AG10803 (cell line): ENCODE measurements around the gene GPR17.
A peak's percentile ranks its signal among the peaks of the same experiment; 100 is the strongest.

Experiments used
- DNase-seq: peaks from one replicate; pipeline ENCODE4 v3.0.0; 2010; ENCODE audit warnings: low read depth
- H3K4me3 ChIP-seq: 2 replicates; pipeline ENCODE4 v1.5.1; 2011; ENCODE audit warnings: mild to moderate bottlenecking, low read length, control low read depth
- TF ChIP-seq, protein P1 (sequence below): conservative IDR thresholded peaks from 2 replicates; pipeline ENCODE4 v1.5.1; 2011; ENCODE audit warnings: mild to moderate bottlenecking, low read length, control low read depth, inconsistent platforms

The GPR17 gene

DNA sequence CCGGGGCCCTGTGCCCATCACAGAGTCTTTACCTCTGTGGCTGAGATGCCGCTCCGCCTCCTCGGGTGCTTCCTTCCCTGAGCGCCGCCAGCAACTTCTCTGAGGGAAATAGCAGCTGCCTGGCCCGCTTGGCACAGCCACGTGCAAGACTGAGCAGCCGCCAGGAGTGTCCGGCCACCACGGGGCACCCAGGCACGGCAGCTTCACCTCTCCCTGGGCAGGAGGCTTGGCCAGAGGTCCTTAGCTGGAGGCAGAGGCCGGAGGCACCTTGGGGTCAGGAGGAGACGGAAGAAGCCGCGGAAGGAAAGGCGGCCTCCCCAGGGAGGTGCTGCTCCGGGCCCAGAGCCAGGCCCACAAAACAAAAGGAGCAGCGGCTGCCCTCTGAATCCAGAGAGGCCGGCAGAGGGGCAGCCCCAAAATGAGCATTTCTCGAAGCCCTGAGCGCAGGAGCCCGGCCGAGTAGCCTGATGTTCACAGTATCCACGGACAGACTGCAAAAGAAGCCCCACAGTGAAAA lies 35.4 kb downstream of the GPR17 start:
- no peak overlapping the region for H3K4me3 ChIP-seq
- TF ChIP-seq, protein P1, sequence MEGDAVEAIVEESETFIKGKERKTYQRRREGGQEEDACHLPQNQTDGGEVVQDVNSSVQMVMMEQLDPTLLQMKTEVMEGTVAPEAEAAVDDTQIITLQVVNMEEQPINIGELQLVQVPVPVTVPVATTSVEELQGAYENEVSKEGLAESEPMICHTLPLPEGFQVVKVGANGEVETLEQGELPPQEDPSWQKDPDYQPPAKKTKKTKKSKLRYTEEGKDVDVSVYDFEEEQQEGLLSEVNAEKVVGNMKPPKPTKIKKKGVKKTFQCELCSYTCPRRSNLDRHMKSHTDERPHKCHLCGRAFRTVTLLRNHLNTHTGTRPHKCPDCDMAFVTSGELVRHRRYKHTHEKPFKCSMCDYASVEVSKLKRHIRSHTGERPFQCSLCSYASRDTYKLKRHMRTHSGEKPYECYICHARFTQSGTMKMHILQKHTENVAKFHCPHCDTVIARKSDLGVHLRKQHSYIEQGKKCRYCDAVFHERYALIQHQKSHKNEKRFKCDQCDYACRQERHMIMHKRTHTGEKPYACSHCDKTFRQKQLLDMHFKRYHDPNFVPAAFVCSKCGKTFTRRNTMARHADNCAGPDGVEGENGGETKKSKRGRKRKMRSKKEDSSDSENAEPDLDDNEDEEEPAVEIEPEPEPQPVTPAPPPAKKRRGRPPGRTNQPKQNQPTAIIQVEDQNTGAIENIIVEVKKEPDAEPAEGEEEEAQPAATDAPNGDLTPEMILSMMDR: no peak
- DNase-seq: no peak

DNA sequence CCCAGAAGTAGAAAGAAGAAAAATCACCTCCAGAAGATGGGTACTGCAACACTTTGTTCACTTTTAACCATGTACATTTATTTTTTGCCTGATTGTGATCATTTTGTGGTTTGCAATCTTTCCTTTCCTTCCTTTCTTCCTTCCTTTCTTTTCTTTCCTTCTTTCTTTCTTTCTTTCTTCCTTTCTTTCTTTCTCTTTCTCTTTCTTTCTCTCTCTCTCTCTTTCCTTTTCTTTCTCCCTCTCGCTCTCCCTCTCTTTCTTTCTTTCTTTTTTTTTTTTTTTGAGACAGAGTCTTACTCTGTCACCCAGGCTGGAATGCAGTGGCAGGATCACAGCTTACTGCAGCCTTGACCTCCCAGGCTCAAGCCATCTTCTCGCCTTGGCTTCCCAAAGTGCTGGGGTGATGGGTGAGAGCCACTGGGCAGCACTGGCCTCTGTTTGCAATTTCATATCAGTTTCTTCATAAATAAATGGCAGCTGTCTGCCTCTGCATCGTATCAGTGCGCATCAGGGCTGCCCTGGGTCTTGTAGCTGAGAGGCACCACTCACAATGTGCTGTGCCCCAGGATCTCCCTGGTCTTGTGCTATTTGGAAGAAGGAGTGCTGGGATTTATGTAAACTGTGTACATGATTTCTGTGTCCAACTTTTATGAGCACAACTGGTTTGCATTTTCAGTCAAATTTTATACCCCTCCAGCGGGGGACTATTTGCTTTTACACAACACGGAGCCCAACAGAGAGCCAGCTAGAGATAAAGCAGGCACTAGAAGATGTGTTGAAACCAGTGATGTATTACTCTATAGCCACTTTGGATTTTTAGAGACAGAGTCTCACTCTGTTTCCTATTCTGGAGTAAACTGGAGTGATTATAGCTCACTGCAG lies 36.3 kb downstream of the GPR17 start:
- TF ChIP-seq, protein P1: no peak
- DNase-seq: no peak
- no peak overlapping the region for H3K4me3 ChIP-seq

DNA sequence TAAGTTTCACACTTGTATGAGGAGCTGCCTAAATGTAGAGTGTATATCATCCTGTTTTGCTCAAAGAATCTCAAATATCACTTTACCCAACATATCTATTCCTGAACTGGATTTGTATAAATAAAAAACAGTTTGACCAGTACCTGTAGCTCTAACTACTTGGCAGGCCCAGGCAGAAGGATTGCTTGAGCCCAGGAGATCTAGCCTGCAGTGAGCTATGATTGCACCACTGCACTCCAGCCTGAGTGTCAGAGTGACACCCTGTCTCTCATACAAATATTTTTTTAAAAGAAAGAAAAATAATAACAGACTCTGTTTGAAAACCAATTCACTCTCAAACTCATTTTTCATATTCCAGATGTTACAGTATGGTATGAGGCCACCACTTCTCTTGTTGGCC lies 37.1 kb downstream of the GPR17 start:
- H3K4me3 ChIP-seq: no peak overlapping the region
- DNase-seq: no peak
- TF ChIP-seq, protein P1: no peak

DNA sequence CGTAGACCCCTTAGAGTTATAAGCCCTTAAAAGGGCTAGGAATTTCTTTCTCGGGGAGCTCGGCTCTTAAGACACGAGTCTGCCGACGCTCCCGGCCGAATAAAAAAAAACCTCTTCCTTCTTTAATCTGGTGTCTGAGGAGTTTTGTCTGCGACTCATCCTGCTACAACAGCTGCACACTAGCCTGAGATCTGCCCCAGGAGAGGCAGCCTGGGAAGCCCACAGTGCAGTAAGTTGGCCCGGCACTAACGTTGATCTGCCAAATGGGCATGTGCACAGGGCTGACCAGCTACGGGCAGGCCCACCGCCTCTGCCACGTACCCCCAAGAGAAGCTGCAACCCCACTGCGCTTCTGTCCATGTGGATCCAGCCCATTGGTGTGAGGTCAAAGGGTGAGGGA lies 37.8 kb downstream of the GPR17 start:
- TF ChIP-seq, protein P1: no peak
- DNase-seq: peak; percentile 23
- no peak overlapping the region for H3K4me3 ChIP-seq

DNA sequence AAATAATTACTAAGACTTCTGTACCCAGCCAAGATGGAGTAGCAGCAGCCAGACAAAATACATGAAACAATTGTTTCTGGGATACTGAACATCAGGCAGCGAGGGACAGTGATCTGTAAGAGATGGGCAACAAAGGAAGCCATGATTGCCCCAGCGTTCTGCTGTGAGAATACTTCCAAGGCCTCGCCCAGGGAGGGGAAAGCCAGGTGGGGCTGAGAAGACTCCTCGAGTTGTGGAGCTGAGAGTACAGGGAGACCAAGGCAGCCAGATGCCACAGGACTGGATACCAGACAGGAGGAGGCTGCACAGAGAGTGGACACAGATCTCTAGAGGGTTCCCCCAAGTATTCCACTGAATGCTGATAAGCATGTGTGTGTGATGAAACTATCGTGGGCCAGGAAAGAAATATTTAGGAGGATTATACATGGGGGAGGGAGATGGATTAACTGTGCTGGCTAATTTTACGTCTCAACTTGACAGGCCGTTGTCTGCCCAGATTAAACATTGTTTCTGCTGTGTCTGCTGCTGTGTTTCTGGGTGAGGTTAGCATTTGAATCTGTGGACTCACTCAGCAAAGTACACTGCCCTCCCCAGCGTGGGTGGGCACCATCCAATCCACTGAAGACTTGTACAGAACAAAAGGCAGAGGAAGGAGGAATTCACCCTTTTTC lies 39.6 kb downstream of the GPR17 start:
- no peak overlapping the region for H3K4me3 ChIP-seq
- TF ChIP-seq, protein P1: no peak

DNA sequence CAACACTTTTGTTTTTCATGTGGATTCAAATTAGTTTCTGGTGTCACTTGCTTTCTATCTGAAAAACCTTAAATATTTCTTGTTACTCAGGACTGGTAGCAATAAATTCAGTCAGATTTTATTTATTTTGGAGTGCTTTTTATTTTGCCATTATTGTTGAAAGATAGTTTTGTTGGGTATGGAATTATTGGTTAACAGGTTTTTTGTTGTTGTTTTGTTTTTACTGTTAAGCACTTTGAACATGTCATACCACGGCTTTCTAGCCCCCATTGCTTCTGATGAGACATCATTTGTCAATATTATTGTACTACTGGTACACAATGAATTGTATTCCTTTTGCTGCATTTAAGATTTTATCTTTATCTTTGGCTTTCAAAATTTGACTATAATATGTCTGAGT lies 42.5 kb downstream of the GPR17 start:
- no peak for DNase-seq
- no peak overlapping the region for H3K4me3 ChIP-seq
- TF ChIP-seq, protein P1: no peak

More for the DNA sequence above, 39.6 kb downstream of the GPR17 start:
- no peak for DNase-seq
